Smooth muscle cell (in vitro differentiated cells): ENCODE measurements around the gene WWC2. TPM values are rescaled to one million over a fixed set of nuclear protein-coding genes. Genes with fewer than 3 reads are reported as not detected.

Source experiments
- DNase-seq: peaks from one replicate; lab custom pipeline; 2025; ENCODE audit not compliant: unreplicated experiment; lab: John Stamatoyannopoulos, UW
- H2AFZ ChIP-seq: fragments of 200-600 bp; sonication (generic); 2 replicates; pipeline ENCODE4 v1.6.0; 2016; ENCODE audit warnings: antibody characterized with exemption, low read depth, mild to moderate bottlenecking
- H3F3A ChIP-seq: fragments of 200-600 bp; sonication (generic); 2 replicates; pipeline ENCODE4 v1.6.0; 2017; ENCODE audit warnings: antibody characterized with exemption, low read depth
- H3K27ac ChIP-seq: fragments of 200-600 bp; sonication (generic); 2 replicates; pipeline ENCODE4 v1.5.1; 2016; ENCODE audit warnings: low read depth, mild to moderate bottlenecking
- H3K27me3 ChIP-seq: fragments of 200-600 bp; sonication (generic); 2 replicates; pipeline ENCODE4 v1.6.1; 2016; ENCODE audit warnings: low read depth, mild to moderate bottlenecking
- H3K36me3 ChIP-seq: fragments of 200-600 bp; sonication (generic); 2 replicates; pipeline ENCODE4 v1.5.1; 2016; ENCODE audit warnings: low read depth
- H3K4me1 ChIP-seq: fragments of 200-600 bp; sonication (generic); 2 replicates; pipeline ENCODE4 v1.5.1; 2016; ENCODE audit warnings: low read depth
- H3K4me2 ChIP-seq: fragments of 200-600 bp; sonication (generic); 2 replicates; pipeline ENCODE4 v1.6.0; 2016; ENCODE audit warnings: mild to moderate bottlenecking
- H3K4me3 ChIP-seq: fragments of 200-600 bp; sonication (generic); 2 replicates; pipeline ENCODE4 v1.5.1; 2016; ENCODE audit warnings: mild to moderate bottlenecking
- H3K79me2 ChIP-seq: fragments of 200-600 bp; sonication (generic); 2 replicates; pipeline ENCODE4 v1.6.0; 2016; ENCODE audit warnings: low read depth, mild to moderate bottlenecking
- H3K9ac ChIP-seq: fragments of 200-600 bp; sonication (generic); 2 replicates; pipeline ENCODE4 v1.6.0; 2016; ENCODE audit warnings: low read depth
- H3K9me3 ChIP-seq: fragments of 200-600 bp; sonication (generic); replicated peaks from 2 replicates; pipeline ENCODE4 v1.5.1; 2016; ENCODE audit warnings: low read depth
- H4K20me1 ChIP-seq: fragments of 200-600 bp; sonication (generic); 2 replicates; pipeline ENCODE4 v1.6.0; 2016; ENCODE audit warnings: low read depth
- CTCF ChIP-seq: fragments of 200-600 bp; sonication (generic); IDR thresholded peaks from 2 replicates; pipeline ENCODE4 v1.5.1; 2017; ENCODE audit warnings: borderline replicate concordance, mild to moderate bottlenecking, antibody characterized with exemption; ENCODE audit not compliant: insufficient read depth, poor library complexity, severe bottlenecking
- WGBS: methylation state at CpG from one replicate; pipeline ENCODE4 v1.1.7; 2016; ENCODE audit warnings: low lambda C conversion rate; 5-methylcytosine and 5-hydroxymethylcytosine counted together
- polyA plus RNA-seq: library from polyadenylated mRNA; unstranded; fragments of >200 nt; fragmentation: Nextera tagmentation; extraction: Ambion mirVana; gene quantifications from 2 replicates; pipeline ENCODE4 v1.2.1, GENCODE V29; 2016
- total RNA-seq: library from RNA; depleted of rRNA; stranded (reverse); fragments of >200 nt; gene quantifications from 2 replicates; pipeline ENCODE4 v1.2.3, GENCODE V29; 2014

WWC2 gene
- total and polyA plus RNA-seq, 2 experiments from 2014 or later, result 11.2 to 13.5 TPM

GRCh38 chr4:183253451-183253850 lies 154.4 kb downstream of the WWC2 start:
- no peak for TF ChIP-seq CTCF
- H2AFZ ChIP-seq, result no peak overlapping the region
- no peak for DNase-seq
- no peak overlapping the region for H3K4me3 ChIP-seq
- no peaks in the 10 kb centered on the region for H3K9me3 ChIP-seq
- H4K20me1 ChIP-seq, result peaks cover 5% of the 10 kb centered on the region
- H3K36me3 ChIP-seq, result no peaks in the 10 kb centered on the region
- no peak overlapping the region for H3K9ac ChIP-seq
- H3K4me2 ChIP-seq, result no peak overlapping the region
- peaks cover 3% of the 10 kb centered on the region for H3F3A ChIP-seq
- no peaks in the 10 kb centered on the region for H3K27me3 ChIP-seq
- no peaks in the 10 kb centered on the region for H3K79me2 ChIP-seq
- 42% methylated on average over 1 of the region's 1 CpG for WGBS
- H3K27ac ChIP-seq, result no peak overlapping the region
- H3K4me1 ChIP-seq, result no peaks in the 10 kb centered on the region

- TF ChIP-seq CTCF, result no peak
- Histone ChIP-seq H3K9ac (no peak overlapping the region), H3K36me3 (no peaks in the 10 kb centered on the region), H3K4me1 (no peaks in the 10 kb centered on the region), H3K4me3 (no peak overlapping the region), H4K20me1 (peaks cover 5% of the 10 kb centered on the region), H3K9me3 (no peaks in the 10 kb centered on the region), H3F3A (peaks cover 3% of the 10 kb centered on the region), H3K79me2 (no peaks in the 10 kb centered on the region), H3K27me3 (no peaks in the 10 kb centered on the region), H2AFZ (no peak overlapping the region), H3K4me2 (no peak overlapping the region), H3K27ac (no peak overlapping the region)
- DNase-seq, result no peak
- WGBS, result 61% methylated on average over 6 of the region's 6 CpGs
These were observed 155.1 kb downstream of the WWC2 start for GRCh38 chr4:183254162-183254561.

GRCh38 chr4:183255487-183255886 lies 156.4 kb downstream of the WWC2 start:
- Histone ChIP-seq H3K36me3 (peaks cover 5% of the 10 kb centered on the region), H3F3A (peaks cover 3% of the 10 kb centered on the region), H3K27me3 (no peaks in the 10 kb centered on the region), H4K20me1 (peaks cover 5% of the 10 kb centered on the region), H3K4me3 (no peak overlapping the region), H3K4me2 (no peak overlapping the region), H3K4me1 (no peaks in the 10 kb centered on the region), H3K9me3 (no peaks in the 10 kb centered on the region), H3K9ac (no peak overlapping the region), H2AFZ (no peak overlapping the region), H3K27ac (no peak overlapping the region), H3K79me2 (no peaks in the 10 kb centered on the region)
- no peak for DNase-seq
- 84% methylated on average over 3 of the region's 3 CpGs for WGBS
- no peak for TF ChIP-seq CTCF

- 81% methylated on average over 6 of the region's 6 CpGs for WGBS
- Histone ChIP-seq H3K27me3 (no peaks in the 10 kb centered on the region), H3K9ac (no peak overlapping the region), H3K79me2 (no peaks in the 10 kb centered on the region), H3K4me3 (no peak overlapping the region), H3F3A (peaks cover 4% of the 10 kb centered on the region), H2AFZ (no peak overlapping the region), H3K4me1 (no peaks in the 10 kb centered on the region), H3K4me2 (no peak overlapping the region), H4K20me1 (peaks cover 5% of the 10 kb centered on the region), H3K36me3 (peaks cover 5% of the 10 kb centered on the region), H3K27ac (no peak overlapping the region), H3K9me3 (no peaks in the 10 kb centered on the region)
- no peak for DNase-seq
- TF ChIP-seq CTCF, result no peak
These were observed 157.3 kb downstream of the WWC2 start for GRCh38 chr4:183256343-183256742.
